HepG2 (cell line): ENCODE data around the gene HSPB6.

ENCODE experiments used
- CREM ChIP-seq, 2 experiments: sonication (generic) in 1 of 2; formaldehyde crosslinking in 1 of 2; IDR thresholded peaks; 2 replicates each; pipeline versions ENCODE4 v1.4.0 to v1.6.1; 2016 to 2020; ENCODE audit warnings: antibody characterized with exemption in 1 of 2, mild to moderate bottlenecking in 1 of 2, missing genetic modification reagents in 1 of 2
- EZH2 ChIP-seq: conservative IDR thresholded peaks from 2 replicates; pipeline ENCODE4 v1.6.1; 2012; ENCODE audit warnings: mild to moderate bottlenecking, low read depth, low read length, moderate library complexity
- HMGXB4 ChIP-seq, 2 experiments: sonication (generic) in 1 of 2; formaldehyde crosslinking in 1 of 2; IDR thresholded peaks; 2 replicates each; pipeline versions ENCODE4 v1.4.0 to v1.6.1; 2018 to 2020; ENCODE audit warnings: missing genetic modification reagents in 2 of 2, borderline replicate concordance in 1 of 2, low read depth in 1 of 2, mild to moderate bottlenecking in 1 of 2, missing biosample characterization in 1 of 2
- MEIS1 ChIP-seq: sonication (generic); formaldehyde crosslinking; IDR thresholded peaks from 2 replicates; pipeline ENCODE4 v1.9.0; 2021; ENCODE audit warnings: mild to moderate bottlenecking, missing genetic modification reagents, moderate library complexity, borderline replicate concordance
- MYNN ChIP-seq: sonication (generic); formaldehyde crosslinking; IDR thresholded peaks from 2 replicates; pipeline ENCODE4 v1.4.0; 2020; ENCODE audit warnings: mild to moderate bottlenecking, low read depth, missing genetic modification reagents
- NR2F2 ChIP-seq: IDR thresholded peaks from 2 replicates; pipeline ENCODE4 v1.6.1; 2012; ENCODE audit warnings: low read depth, inconsistent platforms, borderline replicate concordance
- ZNF232 ChIP-seq: sonication (generic); formaldehyde crosslinking; IDR thresholded peaks from 2 replicates; pipeline ENCODE4 v1.4.0; 2020; ENCODE audit warnings: missing genetic modification reagents, borderline replicate concordance
- ZNF747 ChIP-seq: sonication (generic); formaldehyde crosslinking; IDR thresholded peaks from 2 replicates; pipeline ENCODE4 v1.8.1; 2023; ENCODE audit warnings: missing genetic modification reagents, mild to moderate bottlenecking, borderline replicate concordance
- TF ChIP-seq, protein P1 (sequence below): sonication (generic); formaldehyde crosslinking; conservative IDR thresholded peaks from 2 replicates; pipeline ENCODE4 v1.4.0; 2020; ENCODE audit warnings: missing genetic modification reagents
- TF ChIP-seq, protein P2 (sequence below): sonication (generic); formaldehyde crosslinking; conservative IDR thresholded peaks from 2 replicates; pipeline ENCODE4 v1.8.1; 2023; ENCODE audit warnings: missing genetic modification reagents

DNA sequence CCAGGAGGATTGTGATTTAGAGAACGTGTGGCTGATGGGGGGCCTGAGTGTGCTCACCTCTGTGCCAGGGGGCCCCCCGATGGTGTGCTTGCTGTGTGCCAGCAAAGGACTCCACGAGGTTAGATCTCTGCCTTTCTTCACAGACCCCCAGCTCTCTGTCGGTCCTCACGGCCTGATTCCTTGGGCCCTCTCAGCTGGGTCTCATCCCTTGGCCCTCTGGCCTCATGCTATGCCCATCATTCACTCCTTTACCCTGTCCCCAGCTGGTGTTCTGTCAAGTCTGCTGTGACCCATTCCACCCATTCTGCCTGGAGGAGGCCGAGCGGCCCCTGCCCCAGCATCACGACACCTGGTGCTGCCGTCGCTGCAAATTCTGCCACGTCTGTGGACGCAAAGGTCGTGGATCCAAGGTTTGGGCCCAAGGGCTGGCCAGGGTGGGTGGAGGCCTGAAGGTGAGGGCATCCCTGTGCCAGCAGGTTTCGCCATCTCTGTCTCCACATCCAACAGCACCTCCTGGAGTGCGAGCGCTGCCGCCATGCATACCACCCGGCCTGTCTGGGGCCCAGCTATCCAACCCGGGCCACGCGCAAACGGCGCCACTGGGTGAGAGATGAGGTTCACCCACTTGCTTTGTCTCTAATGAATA, 31.5 kb downstream of the HSPB6 start:
- TF ChIP-seq, protein P1, sequence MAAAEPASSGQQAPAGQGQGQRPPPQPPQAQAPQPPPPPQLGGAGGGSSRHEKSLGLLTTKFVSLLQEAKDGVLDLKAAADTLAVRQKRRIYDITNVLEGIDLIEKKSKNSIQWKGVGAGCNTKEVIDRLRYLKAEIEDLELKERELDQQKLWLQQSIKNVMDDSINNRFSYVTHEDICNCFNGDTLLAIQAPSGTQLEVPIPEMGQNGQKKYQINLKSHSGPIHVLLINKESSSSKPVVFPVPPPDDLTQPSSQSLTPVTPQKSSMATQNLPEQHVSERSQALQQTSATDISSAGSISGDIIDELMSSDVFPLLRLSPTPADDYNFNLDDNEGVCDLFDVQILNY (CRISPR knock-in tag), result no peak
- TF ChIP-seq NR2F2, result no peak
- no peak for TF ChIP-seq ZNF232 (CRISPR knock-in tag)
- no peak for TF ChIP-seq MYNN (CRISPR knock-in tag)
- no peak for TF ChIP-seq ZNF747 (CRISPR knock-in tag)
- TF ChIP-seq, protein P2, sequence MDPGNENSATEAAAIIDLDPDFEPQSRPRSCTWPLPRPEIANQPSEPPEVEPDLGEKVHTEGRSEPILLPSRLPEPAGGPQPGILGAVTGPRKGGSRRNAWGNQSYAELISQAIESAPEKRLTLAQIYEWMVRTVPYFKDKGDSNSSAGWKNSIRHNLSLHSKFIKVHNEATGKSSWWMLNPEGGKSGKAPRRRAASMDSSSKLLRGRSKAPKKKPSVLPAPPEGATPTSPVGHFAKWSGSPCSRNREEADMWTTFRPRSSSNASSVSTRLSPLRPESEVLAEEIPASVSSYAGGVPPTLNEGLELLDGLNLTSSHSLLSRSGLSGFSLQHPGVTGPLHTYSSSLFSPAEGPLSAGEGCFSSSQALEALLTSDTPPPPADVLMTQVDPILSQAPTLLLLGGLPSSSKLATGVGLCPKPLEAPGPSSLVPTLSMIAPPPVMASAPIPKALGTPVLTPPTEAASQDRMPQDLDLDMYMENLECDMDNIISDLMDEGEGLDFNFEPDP, result no peak
- TF ChIP-seq EZH2, result no peak
- no peak for TF ChIP-seq HMGXB4 (CRISPR knock-in tag; IDR thresholded peaks at IDR 0.05; ENCODE audit: borderline replicate concordance in 1 of 2, low read depth in 1 of 2)
- TF ChIP-seq MEIS1 (CRISPR knock-in tag), result no peak
- TF ChIP-seq CREM (IDR thresholded peaks at IDR 0.05), result no peak
- no peak for TF ChIP-seq CREM (CRISPR knock-in tag; IDR thresholded peaks at IDR 0.05)
